GM12801 (cell line): ENCODE measurements around the gene CC2D1B.

ENCODE experiments used
- CTCF ChIP-seq: IDR thresholded peaks from one replicate; pipeline ENCODE4 v1.5.1; 2011; ENCODE audit warnings: control low read depth; ENCODE audit not compliant: insufficient read length; ENCODE audit errors: extremely low read depth

Gene CC2D1B

DNA sequence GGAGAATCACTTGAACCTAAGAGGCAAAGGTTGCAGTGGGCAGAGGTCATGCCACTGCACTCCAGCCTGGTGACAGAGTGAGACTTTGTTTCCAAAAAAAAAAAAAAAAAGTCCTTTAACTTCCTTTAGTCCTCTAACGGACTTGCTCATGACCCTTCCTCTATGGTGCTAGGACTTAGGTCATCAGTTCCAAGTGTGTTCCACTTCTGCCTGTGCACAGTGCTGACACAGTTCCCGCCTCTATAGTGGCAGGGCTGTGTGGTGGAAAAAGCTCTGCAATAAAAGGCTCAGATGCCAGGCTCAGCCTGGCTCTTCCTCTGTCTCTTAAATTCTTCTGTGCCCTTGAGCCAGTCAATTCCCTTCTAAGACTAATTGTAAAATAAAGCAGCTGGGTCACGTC, 22.0 kb downstream of the CC2D1B start:
- TF ChIP-seq CTCF = no peak

DNA sequence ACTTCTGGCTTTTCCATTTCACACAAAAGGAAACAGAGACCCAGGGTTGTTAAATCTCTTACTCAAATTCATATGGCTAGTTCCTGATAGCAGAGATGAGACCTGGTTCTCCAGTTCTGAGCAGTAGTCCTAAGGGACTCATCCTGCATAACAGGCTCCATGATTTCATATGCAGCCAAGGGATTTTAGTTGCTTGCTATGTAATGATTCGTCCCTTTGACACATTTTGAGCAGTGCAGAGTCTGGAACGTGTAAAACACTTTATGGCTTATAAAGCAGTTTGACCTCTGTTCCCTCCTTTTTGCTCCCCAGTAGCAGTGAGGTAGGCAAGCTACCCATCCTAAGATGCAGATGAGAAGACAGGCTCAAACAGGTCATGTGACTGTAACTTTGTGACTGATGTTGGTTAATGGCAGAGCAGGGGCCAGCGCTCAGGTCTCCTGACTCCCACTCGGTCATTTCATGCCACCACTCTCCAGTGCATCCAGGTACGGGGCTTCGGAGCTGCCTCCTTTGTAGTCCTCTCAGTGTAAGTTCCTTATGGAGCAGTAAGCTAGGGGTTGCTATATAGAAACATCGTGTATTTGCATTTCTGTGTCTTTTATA, 24.2 kb downstream of the CC2D1B start:
- no peak for TF ChIP-seq CTCF

- no peak for TF ChIP-seq CTCF
Observed at GRCh38 chr1:52337439-52337838, 28.6 kb downstream of the CC2D1B start.

GRCh38 chr1:52334906-52335528, 31.0 kb downstream of the CC2D1B start:
- no peak for TF ChIP-seq CTCF

GRCh38 chr1:52332411-52332810, 33.6 kb downstream of the CC2D1B start:
- TF ChIP-seq CTCF = no peak

GRCh38 chr1:52328615-52329014, 37.4 kb downstream of the CC2D1B start:
- TF ChIP-seq CTCF = no peak

DNA sequence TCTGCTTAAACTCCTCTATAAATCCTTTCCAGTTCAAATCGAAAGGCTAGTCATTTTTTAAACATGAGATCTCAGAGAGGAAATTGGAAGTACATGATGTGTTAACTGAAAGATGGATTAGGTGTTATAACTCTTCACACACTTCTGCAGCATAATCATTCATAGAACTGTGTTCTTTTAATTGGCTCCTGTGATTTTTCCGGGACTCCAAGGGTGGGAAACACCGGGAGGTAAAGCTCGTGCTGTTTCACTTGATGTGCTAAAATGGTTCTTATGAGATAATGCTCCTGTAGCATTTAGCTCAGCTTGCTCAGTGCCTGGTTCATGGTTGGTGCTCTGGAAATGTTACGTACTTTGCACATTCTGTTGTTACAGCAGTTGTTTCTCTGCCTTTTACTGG, 40.2 kb downstream of the CC2D1B start:
- no peak for TF ChIP-seq CTCF
